ENCODE results near the gene P4HA3.
"Not testable (repeated sequence)": the region's sequence is repeated elsewhere in the genome, so short reads cannot be mapped to it uniquely, and the experiment has no call there.

The P4HA3 gene

DNA sequence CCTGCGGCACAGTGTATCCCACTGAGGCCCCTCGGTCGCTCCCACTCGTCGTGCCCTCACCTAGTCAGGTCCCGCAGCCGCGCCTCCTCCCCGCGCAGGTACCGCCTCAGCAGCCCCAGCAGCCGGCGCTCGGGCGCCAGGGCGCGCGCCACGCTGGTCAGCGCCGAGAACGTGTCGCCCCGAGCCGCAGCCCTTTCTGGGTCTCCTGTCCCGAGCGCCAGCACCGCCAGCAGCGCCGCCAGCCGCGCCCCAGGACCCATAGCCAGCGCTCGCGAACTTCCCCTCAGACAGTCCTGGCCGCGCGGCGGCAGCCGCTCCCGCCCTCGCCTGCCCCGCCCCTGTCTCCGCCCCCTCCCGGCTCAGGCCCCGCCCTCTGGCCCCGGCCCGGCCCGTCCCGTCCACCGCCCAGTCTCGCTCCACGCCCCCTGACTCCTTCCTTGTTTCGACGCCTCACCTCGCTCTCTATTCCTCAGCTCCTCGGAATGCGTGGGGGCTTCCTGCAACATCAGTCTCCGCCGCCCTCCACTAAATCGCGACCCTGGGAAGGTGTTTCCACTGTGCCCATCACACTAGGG is at the start of gene P4HA3:
Gene P4HA3 (minus strand): TSS at position 289 of the 575 bp plus-strand sequence. CDS start 29 bp downstream, at position 260.
- peak; percentile 25 for DNase-seq (ENCODE audit: low read depth, low spot score)

GRCh38 chr11:74357449-74357848 is 46.0 kb upstream of the P4HA3 start:
- no peak for DNase-seq (ENCODE audit: low read depth, low spot score)

GRCh38 chr11:74355626-74356025 is 44.2 kb upstream of the P4HA3 start:
- no peak for DNase-seq (ENCODE audit: low read depth, low spot score)

- no peak for DNase-seq (ENCODE audit: low read depth, low spot score)
These were observed 42.6 kb upstream of the P4HA3 start for GRCh38 chr11:74354036-74354435.

DNA sequence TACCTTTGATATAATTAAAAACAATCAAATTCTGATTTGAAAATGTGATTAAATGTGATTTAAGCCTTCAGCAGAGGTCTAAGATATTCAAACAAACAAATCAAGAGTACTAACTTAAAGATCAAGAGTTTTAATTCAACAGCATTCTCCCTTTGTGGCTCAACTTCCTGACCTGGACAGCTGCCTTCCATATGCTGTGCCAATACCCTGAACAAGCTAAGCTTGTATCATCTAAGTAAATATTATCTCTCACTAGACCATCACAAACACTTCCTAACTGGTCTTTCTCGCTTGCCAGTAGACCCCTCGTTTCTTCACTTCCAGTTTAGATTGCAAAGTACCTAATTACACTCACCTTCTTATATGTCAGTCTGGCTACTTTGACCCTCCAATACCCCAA is 35.9 kb upstream of the P4HA3 start:
- no peak for DNase-seq (ENCODE audit: low read depth, low spot score)

- DNase-seq (ENCODE audit: low read depth, low spot score), result no peak
These were observed 34.0 kb upstream of the P4HA3 start for GRCh38 chr11:74345420-74345819.

- DNase-seq (ENCODE audit: low read depth, low spot score), result no peak
These were observed 30.5 kb upstream of the P4HA3 start for GRCh38 chr11:74341921-74342320.

- DNase-seq (ENCODE audit: low read depth, low spot score), result no peak
These were observed 28.2 kb upstream of the P4HA3 start for GRCh38 chr11:74339619-74340018.

- DNase-seq (ENCODE audit: low read depth, low spot score), result no peak
These were observed 27.5 kb upstream of the P4HA3 start for GRCh38 chr11:74338963-74339362.

DNA sequence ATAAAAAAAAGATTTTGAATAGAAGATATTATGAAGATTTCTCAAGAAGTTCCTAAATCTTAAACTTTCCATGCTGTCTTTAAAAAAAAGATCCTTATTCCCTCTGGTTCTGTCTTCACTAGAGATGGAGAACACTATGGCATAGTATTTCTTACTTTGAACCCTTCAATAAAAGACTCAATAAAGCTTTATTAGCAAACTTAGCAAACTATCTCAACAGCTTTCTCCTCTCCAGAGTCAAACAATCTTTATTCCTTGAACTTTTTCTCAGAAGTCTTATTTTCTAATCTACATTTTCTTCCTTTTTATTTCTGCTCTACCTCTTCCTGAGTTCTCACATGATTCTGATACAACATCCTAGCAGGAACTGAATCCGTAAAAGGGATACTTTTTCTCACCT is 21.8 kb upstream of the P4HA3 start:
- DNase-seq (ENCODE audit: low read depth, low spot score), result no peak

DNA sequence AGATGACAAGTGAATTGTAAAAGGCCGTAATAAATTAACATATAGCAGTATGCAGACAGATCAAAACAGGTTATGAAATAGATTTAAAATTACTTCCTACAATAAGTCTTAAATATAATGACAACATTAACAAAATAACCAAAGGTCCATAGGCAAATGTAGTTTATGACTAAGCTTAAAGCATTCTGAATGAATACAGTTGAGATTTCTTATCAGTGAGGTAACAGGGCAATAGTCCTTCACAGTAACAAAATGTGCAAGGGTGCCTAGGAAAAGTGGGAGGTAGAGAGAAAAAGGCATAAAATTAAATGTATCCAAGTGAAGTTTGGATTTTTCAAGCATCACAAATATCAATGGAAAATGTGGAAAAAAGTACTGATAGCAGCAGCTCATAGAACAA is 20.9 kb upstream of the P4HA3 start:
- no peak for DNase-seq (ENCODE audit: low read depth, low spot score)

GRCh38 chr11:74331000-74331399 is 19.6 kb upstream of the P4HA3 start:
- not testable (repeated sequence) for DNase-seq (ENCODE audit: low read depth, low spot score)

DNA sequence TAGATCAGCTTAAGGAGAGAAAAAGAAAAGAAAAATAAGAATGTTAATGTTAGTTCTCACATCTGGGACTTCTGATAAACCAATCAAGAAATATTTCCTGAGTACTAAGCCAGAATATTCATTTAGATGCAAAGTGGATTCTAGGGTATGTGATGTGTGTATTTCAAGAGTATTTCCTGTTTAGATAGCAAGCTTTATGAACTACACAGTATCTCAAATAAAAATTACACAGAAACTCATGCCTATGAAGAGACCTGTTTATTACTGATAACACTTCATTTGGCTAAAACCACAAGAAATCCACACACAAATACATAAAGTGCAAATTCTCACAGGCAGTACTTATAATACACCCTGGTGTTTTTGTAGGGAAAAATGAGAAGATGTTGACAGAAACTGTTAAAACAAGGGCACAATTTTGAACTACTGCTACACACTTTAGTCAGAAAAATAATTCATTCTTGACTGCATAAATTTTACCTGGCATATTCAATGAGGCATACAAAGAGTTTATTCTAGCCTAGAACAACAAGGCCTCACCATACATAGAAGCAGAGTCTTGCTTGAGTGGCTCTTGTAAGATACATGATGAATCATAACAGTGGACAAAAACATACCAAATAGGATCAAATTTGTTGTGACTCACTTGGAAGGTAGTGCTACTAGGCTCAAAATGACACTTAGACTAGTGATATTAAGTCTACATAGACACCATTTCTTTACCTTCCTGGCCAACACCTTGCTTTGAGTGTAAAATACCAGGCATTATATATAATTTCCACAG is 18.8 kb upstream of the P4HA3 start:
- DNase-seq (ENCODE audit: low read depth, low spot score), result no peak

DNA sequence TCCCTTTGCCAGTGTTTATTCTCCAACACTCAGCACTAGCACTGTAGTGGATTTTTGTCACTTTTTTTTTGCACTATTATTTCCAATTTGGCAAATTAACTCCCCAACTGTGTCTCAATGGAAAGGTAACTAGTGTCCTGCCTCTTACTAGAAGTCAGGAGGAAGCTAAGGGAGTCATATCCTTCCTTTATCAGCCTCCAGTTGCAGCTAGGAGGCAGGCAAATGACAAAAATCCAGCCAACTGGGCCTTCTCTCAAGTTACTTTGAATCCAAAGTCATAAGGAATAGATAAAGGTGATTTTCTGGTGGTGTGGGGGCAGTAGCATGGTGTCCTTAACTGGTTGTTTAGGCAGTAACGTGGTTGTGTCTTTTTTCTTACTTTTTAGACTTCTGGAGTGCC is 15.6 kb upstream of the P4HA3 start:
- DNase-seq (ENCODE audit: low read depth, low spot score), result no peak

DNA sequence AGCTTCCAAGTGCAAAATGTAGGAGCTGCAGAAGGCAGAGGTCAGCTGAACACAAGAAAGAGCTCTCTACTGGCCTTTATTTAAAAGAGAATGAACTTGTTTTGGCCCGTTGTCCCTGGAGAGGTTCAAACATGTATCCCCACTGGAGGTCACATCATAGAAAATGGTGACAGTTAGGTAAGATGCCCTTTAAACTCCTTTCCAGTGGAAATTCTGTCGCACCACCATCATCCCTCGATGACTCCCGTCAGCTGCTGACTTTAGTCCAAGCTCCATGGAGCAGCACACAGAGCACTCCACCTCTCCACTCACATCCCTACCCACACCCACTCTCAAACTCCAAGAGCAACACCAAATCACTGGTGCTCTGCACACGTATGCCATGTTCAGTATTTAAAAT is 15.2 kb upstream of the P4HA3 start:
- no peak for DNase-seq (ENCODE audit: low read depth, low spot score)

DNA sequence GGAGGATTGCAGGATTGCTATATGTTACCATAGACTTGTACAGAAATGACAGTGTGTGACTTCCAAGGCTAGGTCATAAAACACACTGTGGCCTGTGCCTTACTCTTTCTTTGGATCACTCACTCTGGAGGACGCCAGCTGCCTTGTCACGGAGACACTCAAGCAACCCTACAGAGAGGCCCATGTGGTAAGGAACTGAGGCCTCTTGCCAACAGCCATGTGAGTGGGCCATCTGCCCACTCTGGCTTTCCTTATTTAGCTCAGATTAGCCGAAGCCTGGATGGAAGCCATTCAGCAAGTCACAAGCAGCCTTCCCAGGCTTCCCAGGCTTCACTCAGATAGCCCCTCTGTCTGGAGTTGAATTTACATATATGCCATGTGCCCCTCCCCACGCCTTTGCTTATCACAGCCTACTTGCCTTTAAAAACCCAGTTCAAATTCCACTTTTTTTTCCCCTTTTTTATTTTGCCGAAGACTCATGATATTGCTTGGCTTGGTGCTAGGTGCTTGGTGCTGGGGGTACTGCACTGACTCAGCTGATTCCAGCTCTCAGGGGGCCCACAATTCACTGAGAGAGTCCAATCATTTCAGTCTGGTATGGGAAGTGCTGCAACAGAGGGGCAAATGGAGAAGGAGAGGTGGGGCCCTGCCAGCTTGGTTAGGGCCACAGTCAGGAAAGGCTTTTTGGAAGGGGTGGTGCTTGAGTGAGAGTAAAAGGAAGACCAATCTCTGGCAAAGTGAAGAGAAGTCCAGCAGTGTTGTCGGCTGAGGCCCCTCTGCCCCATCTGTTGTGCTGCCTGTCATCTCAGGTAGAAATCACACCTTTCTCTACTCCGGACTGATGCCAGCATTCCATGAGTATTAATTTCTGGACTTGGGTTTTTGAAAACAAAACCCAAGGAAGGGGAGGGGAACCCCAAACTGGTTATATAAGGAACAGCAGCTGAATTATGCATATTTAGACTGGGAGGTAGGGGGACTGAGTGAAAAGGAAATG is 14.5 kb upstream of the P4HA3 start:
- DNase-seq (ENCODE audit: low read depth, low spot score), result no peak

GRCh38 chr11:74322667-74323066 is 11.2 kb upstream of the P4HA3 start:
- no peak for DNase-seq (ENCODE audit: low read depth, low spot score)

GRCh38 chr11:74321487-74322188 is 10.2 kb upstream of the P4HA3 start:
- no peak for DNase-seq (ENCODE audit: low read depth, low spot score)

DNA sequence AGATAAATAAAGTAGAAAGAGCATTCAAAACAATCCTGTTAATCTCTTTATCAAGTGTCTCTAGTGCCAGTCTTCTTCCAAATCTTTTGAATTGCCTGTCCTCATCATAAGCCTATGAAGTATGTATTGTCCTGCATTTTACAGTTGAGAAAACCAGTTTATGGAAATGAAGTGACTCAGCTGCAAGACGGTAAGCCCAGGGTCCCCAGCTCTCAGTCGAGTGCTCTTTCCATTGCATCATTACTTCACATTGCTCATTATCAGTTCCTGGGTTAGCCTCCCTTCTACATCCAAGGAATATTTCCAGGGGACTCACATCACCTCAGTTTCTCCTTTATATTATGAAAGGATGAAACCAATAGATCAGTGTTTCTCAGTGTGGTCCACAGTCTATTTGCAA is 9.1 kb upstream of the P4HA3 start:
- no peak for DNase-seq (ENCODE audit: low read depth, low spot score)

- no peak for DNase-seq (ENCODE audit: low read depth, low spot score)
These were observed 7.8 kb upstream of the P4HA3 start for GRCh38 chr11:74319139-74319816.
